Measurements from ENCODE around the gene HOXA9.

Gene HOXA9

GRCh38 chr7:27173956-27174873 is 8.9 kb upstream of the HOXA9 start, which contains the start of gene HOXA10:
HOXA10 (minus strand) TSS chr7:27174320; CDS start chr7:27174306, 14 bp downstream.
- peak within 1 kb of the TSS; percentile 22 for H3K4me3 ChIP-seq (ENCODE audit: low read depth, low read length)
- TF ChIP-seq, protein P1, sequence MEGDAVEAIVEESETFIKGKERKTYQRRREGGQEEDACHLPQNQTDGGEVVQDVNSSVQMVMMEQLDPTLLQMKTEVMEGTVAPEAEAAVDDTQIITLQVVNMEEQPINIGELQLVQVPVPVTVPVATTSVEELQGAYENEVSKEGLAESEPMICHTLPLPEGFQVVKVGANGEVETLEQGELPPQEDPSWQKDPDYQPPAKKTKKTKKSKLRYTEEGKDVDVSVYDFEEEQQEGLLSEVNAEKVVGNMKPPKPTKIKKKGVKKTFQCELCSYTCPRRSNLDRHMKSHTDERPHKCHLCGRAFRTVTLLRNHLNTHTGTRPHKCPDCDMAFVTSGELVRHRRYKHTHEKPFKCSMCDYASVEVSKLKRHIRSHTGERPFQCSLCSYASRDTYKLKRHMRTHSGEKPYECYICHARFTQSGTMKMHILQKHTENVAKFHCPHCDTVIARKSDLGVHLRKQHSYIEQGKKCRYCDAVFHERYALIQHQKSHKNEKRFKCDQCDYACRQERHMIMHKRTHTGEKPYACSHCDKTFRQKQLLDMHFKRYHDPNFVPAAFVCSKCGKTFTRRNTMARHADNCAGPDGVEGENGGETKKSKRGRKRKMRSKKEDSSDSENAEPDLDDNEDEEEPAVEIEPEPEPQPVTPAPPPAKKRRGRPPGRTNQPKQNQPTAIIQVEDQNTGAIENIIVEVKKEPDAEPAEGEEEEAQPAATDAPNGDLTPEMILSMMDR (IDR thresholded peaks at IDR 0.05; ENCODE audit: low read depth, low read length, missing control alignments) = no peak
- no peak for DNase-seq (ENCODE audit: low read depth)

DNA sequence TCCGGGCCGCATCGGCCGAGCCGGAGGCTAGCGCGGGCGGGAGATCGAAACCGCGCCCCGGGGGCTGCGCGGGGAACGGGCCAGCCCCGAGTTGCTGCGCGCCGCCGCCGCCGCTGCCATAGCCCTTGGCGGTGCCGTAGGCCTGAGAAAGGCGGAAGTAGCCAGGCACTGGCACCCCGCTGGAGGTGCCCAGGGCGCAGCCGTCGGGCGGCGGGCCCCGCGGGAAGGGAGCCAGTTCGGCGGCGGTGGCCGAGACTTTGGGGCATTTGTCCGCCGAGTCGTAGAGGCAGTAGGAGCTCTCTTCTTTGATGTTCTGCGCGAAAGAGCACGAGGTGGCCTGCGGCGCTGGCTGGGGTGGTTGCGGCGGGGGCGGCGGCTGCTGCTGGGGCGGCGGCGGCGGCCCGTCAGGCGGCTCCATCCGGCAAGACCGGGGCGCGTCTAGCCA is 8.2 kb upstream of the HOXA9 start:
- peak overlapping the region; percentile 22 for H3K4me3 ChIP-seq (ENCODE audit: low read depth, low read length)

DNA sequence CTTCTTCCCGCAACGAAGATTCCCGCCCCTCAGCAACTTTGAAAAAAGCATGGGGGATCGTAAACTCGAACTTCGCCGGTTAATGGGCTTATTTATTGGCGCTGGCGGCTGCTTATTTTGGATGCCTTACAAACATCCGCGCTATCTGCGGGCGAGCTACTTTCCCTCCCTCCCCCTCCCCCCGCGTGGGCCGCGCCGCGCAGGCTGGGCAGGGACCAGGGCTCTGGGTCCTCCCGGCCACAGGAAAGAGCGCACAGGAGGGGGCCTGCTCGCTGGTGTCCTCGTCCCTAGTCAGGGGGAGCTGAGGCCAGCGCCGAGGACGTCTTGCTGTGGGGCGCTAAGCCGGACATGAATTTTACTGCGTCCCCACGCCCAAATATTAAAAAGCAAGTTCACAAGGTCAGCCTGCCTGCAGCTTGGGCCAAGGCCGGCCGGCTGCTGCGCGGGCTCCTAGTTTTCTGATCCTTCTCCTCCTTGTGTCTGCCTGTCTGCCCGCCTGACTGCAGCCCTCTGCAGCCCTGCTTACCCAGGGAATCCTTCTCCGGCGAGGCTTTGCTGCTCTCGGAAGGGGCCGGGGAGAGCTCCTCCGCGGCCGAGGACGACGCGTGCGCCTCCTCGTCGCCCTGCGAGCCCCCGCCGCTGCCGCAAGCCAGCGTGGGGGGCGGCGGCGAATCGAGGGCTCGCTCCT is 7.6 kb upstream of the HOXA9 start:
- H3K4me3 ChIP-seq (ENCODE audit: low read depth, low read length) = peak overlapping the region; percentile 22; the same call in 1 of the 2 replicates
- DNase-seq (ENCODE audit: low read depth) = no peak
- TF ChIP-seq, protein P1 (IDR thresholded peaks at IDR 0.05; ENCODE audit: low read depth, low read length, missing control alignments) = no peak

More for the DNA sequence above, 8.2 kb upstream of the HOXA9 start:
- DNase-seq (ENCODE audit: low read depth) = no peak
- TF ChIP-seq, protein P1 (IDR thresholded peaks at IDR 0.05; ENCODE audit: low read depth, low read length, missing control alignments) = no peak

DNA sequence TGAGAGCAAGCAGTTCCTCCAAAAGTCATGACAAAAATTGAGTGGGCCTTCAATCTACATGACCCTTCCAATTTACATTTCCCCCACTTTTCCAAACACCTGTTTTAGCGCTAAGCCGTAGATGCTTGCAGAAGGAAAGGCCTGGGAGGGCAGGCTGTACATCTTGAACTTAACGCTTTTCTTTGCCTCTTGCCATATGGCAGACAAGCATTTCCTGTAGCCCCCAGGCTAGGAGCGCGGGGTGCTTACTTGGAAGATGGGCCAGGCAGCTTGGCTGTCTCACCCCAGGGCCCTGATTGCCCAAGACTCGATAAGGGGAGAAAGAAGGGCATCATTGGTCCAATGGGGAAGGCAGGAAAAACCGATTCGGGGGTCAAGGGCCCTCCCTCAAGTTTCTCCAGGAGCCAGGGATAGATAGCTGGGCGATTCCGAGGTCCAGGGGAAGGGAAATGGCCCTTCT is 7.0 kb upstream of the HOXA9 start:
- TF ChIP-seq, protein P1 (IDR thresholded peaks at IDR 0.05; ENCODE audit: low read depth, low read length, missing control alignments) = no peak
- DNase-seq (ENCODE audit: low read depth) = no peak
- H3K4me3 ChIP-seq (ENCODE audit: low read depth, low read length) = no peak overlapping the region

- H3K4me3 ChIP-seq (ENCODE audit: low read depth, low read length) = no peak overlapping the region
- DNase-seq (ENCODE audit: low read depth) = no peak
Observed at GRCh38 chr7:27171637-27172314, 6.4 kb upstream of the HOXA9 start.

GRCh38 chr7:27171325-27171636 is 5.9 kb upstream of the HOXA9 start:
- H3K4me3 ChIP-seq (ENCODE audit: low read depth, low read length) = no peak overlapping the region
- DNase-seq (ENCODE audit: low read depth) = no peak
- TF ChIP-seq, protein P1 (IDR thresholded peaks at IDR 0.05; ENCODE audit: low read depth, low read length, missing control alignments) = no peak

More at GRCh38 chr7:27171637-27172314, 6.4 kb upstream of the HOXA9 start:
- TF ChIP-seq, protein P1 (IDR thresholded peaks at IDR 0.05; ENCODE audit: low read depth, low read length, missing control alignments) = no peak
